Gastroesophageal sphincter (tissue), 4 donors: ENCODE measurements around the gene HEPACAM2. TPM values are rescaled to one million over a fixed set of nuclear protein-coding genes. Genes with fewer than 3 reads are reported as not detected.

Experiments used
- ATAC-seq: fragments of 150-250 bp; one replicate; pipeline ENCODE4 v1.9.1; 2016; ENCODE audit warnings: mild to moderate bottlenecking, moderate library complexity
- H3K27ac ChIP-seq, 4 donors: fragments of 200-600 bp; sonication (generic) in 3 of 4; 1 replicate in 3 of 4; 2 replicates in 1 of 4; pipeline ENCODE4 v1.5.1; 2016 to 2019
- H3K27me3 ChIP-seq: fragments of 200-600 bp; sonication (generic); one replicate; pipeline ENCODE4 v1.5.1; 2019
- H3K36me3 ChIP-seq, 2 donors: fragments of 200-600 bp; sonication (generic); one replicate each; pipeline ENCODE4 v1.5.1; 2019; ENCODE audit warnings: control low read depth in 1 of 2
- H3K4me1 ChIP-seq, 3 donors: fragments of 200-600 bp; sonication (generic); 1 replicate in 2 of 3; 2 replicates in 1 of 3; pipeline ENCODE4 v1.5.1; 2016 to 2019; ENCODE audit warnings: control low read depth in 2 of 3
- H3K4me3 ChIP-seq, 2 donors: fragments of 200-600 bp; sonication (generic); one replicate each; pipeline ENCODE4 v1.5.1; 2019; ENCODE audit warnings: mild to moderate bottlenecking in 1 of 2, moderate library complexity in 1 of 2
- H3K9me3 ChIP-seq, 3 donors: fragments of 200-600 bp; sonication (generic); one replicate each; pipeline ENCODE4 v1.5.1; 2017 to 2019; ENCODE audit warnings: control low read depth in 2 of 3
- EP300 ChIP-seq: sonication (generic); formaldehyde crosslinking; IDR thresholded peaks from one replicate; pipeline ENCODE4 v1.6.1; 2017; ENCODE audit warnings: antibody characterized with exemption, mild to moderate bottlenecking
- POLR2A ChIP-seq, 2 donors: fragments of 450-650 bp; IDR thresholded peaks; one replicate each; pipeline ENCODE4 v1.6.1; 2017; ENCODE audit warnings: antibody characterized with exemption in 2 of 2, mild to moderate bottlenecking in 2 of 2, moderate library complexity in 1 of 2
- POLR2AphosphoS5 ChIP-seq: sonication (generic); formaldehyde crosslinking; IDR thresholded peaks from one replicate; pipeline ENCODE4 v1.6.1; 2017; ENCODE audit warnings: antibody characterized with exemption
- WGBS, 2 donors: methylation state at CpG; one replicate each; pipeline ENCODE4 v1.1.5; 2018; ENCODE audit warnings: low coverage in 1 of 2; 5-methylcytosine and 5-hydroxymethylcytosine counted together
- total RNA-seq, 4 donors: library from RNA; depleted of rRNA; stranded (reverse); fragments of >200 nt; gene quantifications; one replicate each; pipeline ENCODE4 v1.1.0, GENCODE V29; 2016
- TF ChIP-seq, protein P1 (sequence below), 4 experiments: fragments of 200-600 bp in 2 of 4; fragments of 450-650 bp in 2 of 4; sonication (generic) in 1 of 4; IDR thresholded peaks; one replicate each; pipeline ENCODE4 v1.5.1; 2017 to 2019; ENCODE audit warnings: antibody characterized with exemption in 4 of 4, mild to moderate bottlenecking in 2 of 4, moderate library complexity in 2 of 4

Gene HEPACAM2
- total RNA-seq, 4 donors from 2014 or later = not detected

DNA sequence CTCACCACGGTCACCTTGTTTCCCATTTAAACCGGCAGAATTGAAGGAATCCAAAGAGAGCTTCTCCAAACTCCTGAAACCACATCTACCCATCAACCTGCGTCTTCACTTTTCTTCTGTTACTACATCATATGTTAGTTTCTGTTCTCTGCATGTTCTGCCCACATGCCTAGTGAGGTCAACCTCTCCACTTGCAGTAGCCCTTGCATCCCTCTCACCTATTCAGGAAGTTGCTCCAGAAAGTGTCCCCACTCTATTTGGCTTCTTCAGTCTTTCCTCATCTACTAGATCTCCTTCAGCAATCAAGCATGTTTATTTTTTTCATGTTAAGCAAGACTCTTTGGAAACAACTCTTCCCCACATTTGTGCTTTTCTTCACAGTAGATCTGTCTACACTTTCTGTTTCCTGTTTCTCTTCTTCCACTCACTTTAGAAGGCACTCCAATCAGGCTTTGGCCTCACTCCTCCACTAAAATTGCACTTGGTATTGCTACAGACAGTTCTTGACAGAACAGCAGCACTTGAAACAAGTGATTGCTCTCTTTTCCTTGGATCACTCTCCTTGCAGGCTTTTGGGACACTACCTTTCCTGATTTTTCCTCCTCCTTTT is 85.6 kb downstream of the HEPACAM2 start:
- no peaks in the 10 kb centered on the region for H3K27me3 ChIP-seq
- H3K27ac ChIP-seq = no peak overlapping the region
- no peak overlapping the region for H3K4me3 ChIP-seq
- peaks cover 0 to 51% (median 0%) of the 10 kb centered on the region in 3 donors for H3K9me3 ChIP-seq
- no peak for ATAC-seq
- WGBS, 2 donors = 92% methylated on average over 2 to 3 of the region's 3 CpGs
- H3K4me1 ChIP-seq = peaks cover 0 to 1% (median 0%) of the 10 kb centered on the region in 3 donors
- H3K36me3 ChIP-seq = peaks cover 0 to 96% of the 10 kb centered on the region in 2 donors
- TF ChIP-seq POLR2A (IDR thresholded peaks at IDR 0.05) (no peak), EP300 (no peak), POLR2AphosphoS5 (no peak)
- TF ChIP-seq, protein P1, sequence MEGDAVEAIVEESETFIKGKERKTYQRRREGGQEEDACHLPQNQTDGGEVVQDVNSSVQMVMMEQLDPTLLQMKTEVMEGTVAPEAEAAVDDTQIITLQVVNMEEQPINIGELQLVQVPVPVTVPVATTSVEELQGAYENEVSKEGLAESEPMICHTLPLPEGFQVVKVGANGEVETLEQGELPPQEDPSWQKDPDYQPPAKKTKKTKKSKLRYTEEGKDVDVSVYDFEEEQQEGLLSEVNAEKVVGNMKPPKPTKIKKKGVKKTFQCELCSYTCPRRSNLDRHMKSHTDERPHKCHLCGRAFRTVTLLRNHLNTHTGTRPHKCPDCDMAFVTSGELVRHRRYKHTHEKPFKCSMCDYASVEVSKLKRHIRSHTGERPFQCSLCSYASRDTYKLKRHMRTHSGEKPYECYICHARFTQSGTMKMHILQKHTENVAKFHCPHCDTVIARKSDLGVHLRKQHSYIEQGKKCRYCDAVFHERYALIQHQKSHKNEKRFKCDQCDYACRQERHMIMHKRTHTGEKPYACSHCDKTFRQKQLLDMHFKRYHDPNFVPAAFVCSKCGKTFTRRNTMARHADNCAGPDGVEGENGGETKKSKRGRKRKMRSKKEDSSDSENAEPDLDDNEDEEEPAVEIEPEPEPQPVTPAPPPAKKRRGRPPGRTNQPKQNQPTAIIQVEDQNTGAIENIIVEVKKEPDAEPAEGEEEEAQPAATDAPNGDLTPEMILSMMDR (IDR thresholded peaks at IDR 0.05) = no peak

DNA sequence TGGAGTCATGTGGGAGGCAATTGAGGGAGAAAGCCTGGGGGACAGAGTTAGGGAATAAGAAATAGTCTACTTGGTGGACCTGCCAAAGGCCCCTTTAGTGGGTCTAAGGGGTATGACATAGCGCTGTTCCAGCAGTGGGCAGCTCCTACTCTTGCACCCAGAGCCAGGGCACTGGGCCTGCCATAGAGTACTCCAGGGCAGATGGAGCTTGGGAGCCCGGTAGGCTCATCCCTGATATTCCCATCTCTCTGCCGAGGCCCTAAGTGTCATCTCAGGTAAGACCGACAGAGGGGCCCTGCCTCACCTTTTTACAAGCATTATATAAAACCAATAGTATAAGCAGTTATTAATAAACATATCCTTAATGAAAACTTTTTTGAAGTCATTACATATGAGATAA is 87.7 kb downstream of the HEPACAM2 start:
- WGBS, 2 donors = 92 to 100% methylated on average over 3 of the region's 4 CpGs
- Histone ChIP-seq H3K27me3 (no peaks in the 10 kb centered on the region), H3K4me3 (no peak overlapping the region), H3K36me3 (peaks cover 0 to 92% of the 10 kb centered on the region in 2 donors), H3K27ac (no peak overlapping the region), H3K9me3 (peaks cover 0 to 72% (median 0%) of the 10 kb centered on the region in 3 donors), H3K4me1 (no peaks in the 10 kb centered on the region)
- ATAC-seq = no peak
- no peak for TF ChIP-seq EP300
- TF ChIP-seq, protein P1 (IDR thresholded peaks at IDR 0.05) = no peak
- no peak for TF ChIP-seq POLR2AphosphoS5
- TF ChIP-seq POLR2A (IDR thresholded peaks at IDR 0.05) = no peak

Other genes with a start within 250 kb of the HEPACAM2 start
- 10 to 100 TPM in 1 of 4 donors, 1 to 10 TPM in 3; 2.4 to 12.2 (median 5.0) TPM for gene SAMD9, start 108.5 kb downstream of the HEPACAM2 start, total RNA-seq
- 1 to 10 TPM; 4.4 to 6.7 (median 5.4) TPM for gene SAMD9L, start 78.1 kb downstream of the HEPACAM2 start, total RNA-seq
- gene VPS50, start 5.9 kb upstream of the HEPACAM2 start, total RNA-seq = 10 to 100 TPM; 17.4 to 26.6 (median 23.7) TPM